GM23248 (cell line): Measurements from ENCODE around the gene NUDT14. TPM values are rescaled to one million over a fixed set of nuclear protein-coding genes. Genes with fewer than 3 reads are reported as not detected.

ENCODE experiments used
- DNase-seq: peaks from one replicate; pipeline ENCODE4 v3.0.0-alpha.2; 2015
- H2AFZ ChIP-seq: fragments of 200-600 bp; sonication (generic); 2 replicates; pipeline ENCODE4 v1.6.1; 2016; ENCODE audit warnings: antibody characterized with exemption
- H3F3A ChIP-seq: fragments of 200-600 bp; sonication (generic); 2 replicates; pipeline ENCODE4 v1.6.1; 2016; ENCODE audit warnings: mild to moderate bottlenecking, antibody characterized with exemption, mixed run types; ENCODE audit not compliant: insufficient read depth
- H3K27ac ChIP-seq: fragments of 200-600 bp; sonication (generic); 2 replicates; pipeline ENCODE4 v1.5.1; 2016; ENCODE audit warnings: mild to moderate bottlenecking
- H3K27me3 ChIP-seq: fragments of 200-600 bp; sonication (generic); replicated peaks from 2 replicates; pipeline ENCODE4 v1.6.1; 2016; ENCODE audit warnings: mild to moderate bottlenecking; ENCODE audit not compliant: insufficient read depth
- H3K36me3 ChIP-seq: fragments of 200-600 bp; sonication (generic); 2 replicates; pipeline ENCODE4 v1.6.1; 2016; ENCODE audit warnings: low read depth, mild to moderate bottlenecking
- H3K4me1 ChIP-seq: fragments of 200-600 bp; sonication (generic); 2 replicates; pipeline ENCODE4 v1.6.1; 2016; ENCODE audit warnings: mild to moderate bottlenecking; ENCODE audit not compliant: insufficient read depth
- H3K4me2 ChIP-seq: fragments of 200-600 bp; sonication (generic); one replicate; pipeline ENCODE4 v1.6.1; 2016; ENCODE audit warnings: mild to moderate bottlenecking; ENCODE audit not compliant: unreplicated experiment
- H3K4me3 ChIP-seq: fragments of 200-600 bp; sonication (generic); 2 replicates; pipeline ENCODE4 v1.5.1; 2016; ENCODE audit warnings: mild to moderate bottlenecking
- H3K79me2 ChIP-seq: fragments of 200-600 bp; sonication (generic); 2 replicates; pipeline ENCODE4 v1.6.1; 2016; ENCODE audit warnings: mild to moderate bottlenecking; ENCODE audit not compliant: insufficient read depth
- H3K9ac ChIP-seq: fragments of 200-600 bp; sonication (generic); 2 replicates; pipeline ENCODE4 v1.6.1; 2016; ENCODE audit warnings: mild to moderate bottlenecking
- H3K9me2 ChIP-seq: fragments of 200-600 bp; sonication (generic); 2 replicates; pipeline ENCODE4 v1.6.1; 2016; ENCODE audit warnings: mixed run types, mild to moderate bottlenecking, moderate library complexity; ENCODE audit not compliant: insufficient read depth
- H3K9me3 ChIP-seq: fragments of 200-600 bp; sonication (generic); one replicate; pipeline ENCODE4 v1.6.1; 2017; ENCODE audit warnings: low read depth
- H4K20me1 ChIP-seq: fragments of 200-600 bp; sonication (generic); 2 replicates; pipeline ENCODE4 v1.6.0; 2016; ENCODE audit not compliant: insufficient read depth
- EZH2 ChIP-seq: fragments of 200-600 bp; sonication (generic); IDR thresholded peaks from 2 replicates; pipeline ENCODE4 v1.6.1; 2018; ENCODE audit warnings: antibody characterized with exemption, mild to moderate bottlenecking; ENCODE audit not compliant: insufficient read depth, poor library complexity, severe bottlenecking
- EZH2phosphoT487 ChIP-seq: fragments of 200-600 bp; sonication (generic); IDR thresholded peaks from 2 replicates; pipeline ENCODE4 v1.6.1; 2018; ENCODE audit warnings: antibody characterized with exemption, moderate library complexity, mild to moderate bottlenecking, low read depth; ENCODE audit not compliant: insufficient read depth
- WGBS, 2 experiments: methylation state at CpG; one replicate each; pipeline ENCODE4 v1.1.6; 2015 to 2017; ENCODE audit warnings: low lambda C conversion rate in 2 of 2, low coverage in 1 of 2; ENCODE audit errors: missing lambda C conversion rate in 2 of 2; 5-methylcytosine and 5-hydroxymethylcytosine counted together
- in situ Hi-C: fragments of 300-500 bp; cut with MboI; formaldehyde crosslinking; loops from 2 replicates; pipeline ENCODE4 v1.15.0; 2020
- polyA plus RNA-seq: library from polyadenylated mRNA; unstranded; fragments of >200 nt; fragmentation: Nextera tagmentation; extraction: Ambion mirVana; gene quantifications from 2 replicates; pipeline ENCODE4 v1.2.1, GENCODE V29; 2016
- total RNA-seq: library from RNA; depleted of rRNA; stranded (reverse); fragments of >200 nt; shearing (Covaris generic); gene quantifications from 2 replicates; pipeline ENCODE4 v1.2.3, GENCODE V29; 2014; rRNA removed

The NUDT14 gene
- 6.3 and 8.6 TPM in 2 replicates for total RNA-seq
- 10.8 and 12.4 TPM in 2 replicates for polyA plus RNA-seq

GRCh38 chr14:105180592-105181548 is at the start of gene NUDT14:
Gene NUDT14, minus strand, starts transcription at chr14:105181312. Its CDS starts 103 bp downstream, at chr14:105181209.
- TF ChIP-seq EZH2 (no peak), EZH2phosphoT487 (no peak)
- Histone ChIP-seq H3K9me3 (no peaks in the 10 kb centered on the region), H3K9ac (peak within 1 kb of the TSS; percentile 57; the same call in 1 of the 2 replicates), H2AFZ (peak within 1 kb of the TSS; percentile 83), H3K4me1 (no peaks in the 10 kb centered on the region), H3F3A (no peaks in the 10 kb centered on the region), H4K20me1 (no peaks in the 10 kb centered on the region), H3K36me3 (no peaks in the 10 kb centered on the region), H3K4me2 (peak within 1 kb of the TSS; percentile 81), H3K27ac (no peak within 1 kb of the TSS), H3K27me3 (0 out of 2 replicates have a peak, but pooled peaks cover 6% of the 10 kb centered on the region), H3K9me2 (no peaks in the 10 kb centered on the region), H3K4me3 (peak within 1 kb of the TSS; percentile 65), H3K79me2 (no peaks in the 10 kb centered on the region)
- peak; percentile 86 for DNase-seq
- WGBS, 2 experiments, result 3% methylated on average over 24 to 55 of the region's 106 CpGs
- in situ Hi-C loops, result no loop called here

GRCh38 chr14:105229099-105229655 is 48.1 kb upstream of the NUDT14 start:
- H3K4me2 ChIP-seq, result no peak overlapping the region
- no peak overlapping the region for H3K9ac ChIP-seq
- no peaks in the 10 kb centered on the region for H3K27me3 ChIP-seq
- no peaks in the 10 kb centered on the region for H3K36me3 ChIP-seq
- no peaks in the 10 kb centered on the region for H3K9me3 ChIP-seq
- H3F3A ChIP-seq, result no peaks in the 10 kb centered on the region
- WGBS, 2 experiments, result 87 to 89% methylated on average over 16 to 18 of the region's 18 CpGs
- TF ChIP-seq EZH2, result no peak
- no peak for TF ChIP-seq EZH2phosphoT487
- H4K20me1 ChIP-seq, result no peaks in the 10 kb centered on the region
- H3K4me1 ChIP-seq, result no peaks in the 10 kb centered on the region
- no peaks in the 10 kb centered on the region for H3K9me2 ChIP-seq
- H3K4me3 ChIP-seq, result no peak overlapping the region
- peaks cover 5% of the 10 kb centered on the region for H3K79me2 ChIP-seq
- DNase-seq, result no peak
- no peak overlapping the region for H3K27ac ChIP-seq
- in situ Hi-C loops, result no loop called here
- no peak overlapping the region for H2AFZ ChIP-seq

- Histone ChIP-seq H3K9ac (no peak overlapping the region), H3K27ac (no peak overlapping the region), H3F3A (no peaks in the 10 kb centered on the region), H3K79me2 (peaks cover 5% of the 10 kb centered on the region), H3K27me3 (no peaks in the 10 kb centered on the region), H3K4me2 (no peak overlapping the region), H2AFZ (no peak overlapping the region), H4K20me1 (no peaks in the 10 kb centered on the region), H3K9me2 (no peaks in the 10 kb centered on the region), H3K4me1 (no peaks in the 10 kb centered on the region), H3K9me3 (no peaks in the 10 kb centered on the region), H3K36me3 (no peaks in the 10 kb centered on the region; the same call in 1 of the 2 replicates), H3K4me3 (no peak overlapping the region)
- in situ Hi-C loops, result no loop called here
- 86 to 90% methylated on average over 17 of the region's 17 CpGs for WGBS, 2 experiments
- DNase-seq, result no peak
- TF ChIP-seq EZH2phosphoT487, result no peak
- TF ChIP-seq EZH2, result no peak
Measured at GRCh38 chr14:105228562-105228961, 47.5 kb upstream of the NUDT14 start.

GRCh38 chr14:105227346-105227745 is 46.2 kb upstream of the NUDT14 start:
- Histone ChIP-seq H2AFZ (no peak overlapping the region), H4K20me1 (no peaks in the 10 kb centered on the region), H3K9ac (no peak overlapping the region), H3K4me3 (no peak overlapping the region), H3K4me1 (no peaks in the 10 kb centered on the region), H3K9me3 (no peaks in the 10 kb centered on the region), H3K27me3 (no peaks in the 10 kb centered on the region), H3K9me2 (no peaks in the 10 kb centered on the region), H3K27ac (no peak overlapping the region), H3K36me3 (no peaks in the 10 kb centered on the region; the same call in 1 of the 2 replicates), H3F3A (no peaks in the 10 kb centered on the region), H3K79me2 (peaks cover 5% of the 10 kb centered on the region), H3K4me2 (no peak overlapping the region)
- TF ChIP-seq EZH2 (no peak), EZH2phosphoT487 (no peak)
- no peak for DNase-seq
- in situ Hi-C loops, result no loop called here
- 97 to 98% methylated on average over 14 of the region's 14 CpGs for WGBS, 2 experiments
